ENCODE results near the gene FSD2. TPM values are rescaled to one million over a fixed set of nuclear protein-coding genes. Genes with fewer than 3 reads are reported as not detected.

Gene FSD2
- total RNA-seq, 1 donor from 2014 or later, result not detected

DNA sequence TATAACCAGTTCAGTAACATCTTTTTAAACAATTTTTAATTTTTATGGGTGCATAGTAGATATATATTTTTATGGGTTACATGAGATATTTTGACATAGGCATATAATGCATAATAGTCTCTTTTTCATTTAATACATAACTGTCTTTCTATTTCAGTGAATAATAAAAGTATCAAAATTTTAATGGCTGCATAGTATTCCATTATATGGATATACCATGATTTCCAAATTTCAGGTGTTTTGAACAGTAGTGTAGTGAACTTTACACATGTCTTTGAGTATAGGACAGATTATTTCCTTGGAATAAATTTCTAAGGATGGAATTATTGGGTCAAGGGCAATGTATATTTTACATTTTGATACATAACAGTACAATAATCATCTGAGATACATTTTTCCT is 14.3 kb upstream of the FSD2 start:
- Mint-ChIP-seq H3K27me3 (no peaks in the 10 kb centered on the region), H3K27ac (no peak overlapping the region), H3K4me3 (ENCODE audit: low read depth) (no peak overlapping the region), H3K4me1 (ENCODE audit: low read depth) (no peaks in the 10 kb centered on the region), H3K36me3 (ENCODE audit: insufficient read depth) (peaks cover 32% of the 10 kb centered on the region), H3K9me3 (ENCODE audit: low read depth) (no peaks in the 10 kb centered on the region)
- no peak for DNase-seq (ENCODE audit: low spot score, unreplicated experiment)
- TF ChIP-seq, protein P1, sequence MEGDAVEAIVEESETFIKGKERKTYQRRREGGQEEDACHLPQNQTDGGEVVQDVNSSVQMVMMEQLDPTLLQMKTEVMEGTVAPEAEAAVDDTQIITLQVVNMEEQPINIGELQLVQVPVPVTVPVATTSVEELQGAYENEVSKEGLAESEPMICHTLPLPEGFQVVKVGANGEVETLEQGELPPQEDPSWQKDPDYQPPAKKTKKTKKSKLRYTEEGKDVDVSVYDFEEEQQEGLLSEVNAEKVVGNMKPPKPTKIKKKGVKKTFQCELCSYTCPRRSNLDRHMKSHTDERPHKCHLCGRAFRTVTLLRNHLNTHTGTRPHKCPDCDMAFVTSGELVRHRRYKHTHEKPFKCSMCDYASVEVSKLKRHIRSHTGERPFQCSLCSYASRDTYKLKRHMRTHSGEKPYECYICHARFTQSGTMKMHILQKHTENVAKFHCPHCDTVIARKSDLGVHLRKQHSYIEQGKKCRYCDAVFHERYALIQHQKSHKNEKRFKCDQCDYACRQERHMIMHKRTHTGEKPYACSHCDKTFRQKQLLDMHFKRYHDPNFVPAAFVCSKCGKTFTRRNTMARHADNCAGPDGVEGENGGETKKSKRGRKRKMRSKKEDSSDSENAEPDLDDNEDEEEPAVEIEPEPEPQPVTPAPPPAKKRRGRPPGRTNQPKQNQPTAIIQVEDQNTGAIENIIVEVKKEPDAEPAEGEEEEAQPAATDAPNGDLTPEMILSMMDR (IDR thresholded peaks at IDR 0.05; ENCODE audit: unreplicated experiment), result no peak

DNA sequence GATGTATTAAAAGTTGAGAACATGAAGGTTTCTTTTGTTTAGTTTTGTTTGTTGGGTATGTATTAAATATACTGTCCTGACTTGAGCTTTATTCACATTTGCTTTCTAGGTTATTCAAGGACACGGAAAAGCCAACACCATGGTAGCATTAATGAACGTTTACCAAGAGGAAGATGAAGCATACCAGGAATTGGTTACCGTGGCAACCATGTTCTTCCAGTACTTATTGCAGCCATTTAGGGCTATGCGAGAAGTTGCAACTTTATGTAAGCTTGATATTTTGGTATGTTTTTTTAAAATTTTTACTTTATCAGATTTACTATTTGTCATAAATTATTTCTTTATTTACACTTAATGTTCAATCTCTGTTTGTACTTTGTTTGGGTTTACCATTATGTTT is 7.1 kb upstream of the FSD2 start:
- TF ChIP-seq, protein P1 (IDR thresholded peaks at IDR 0.05; ENCODE audit: unreplicated experiment), result no peak
- Mint-ChIP-seq H3K36me3 (ENCODE audit: insufficient read depth) (peaks cover 11% of the 10 kb centered on the region), H3K27me3 (no peaks in the 10 kb centered on the region), H3K4me1 (ENCODE audit: low read depth) (peaks cover 14% of the 10 kb centered on the region), H3K27ac (no peak overlapping the region), H3K4me3 (ENCODE audit: low read depth) (no peak overlapping the region), H3K9me3 (ENCODE audit: low read depth) (no peaks in the 10 kb centered on the region)
- no peak for DNase-seq (ENCODE audit: low spot score, unreplicated experiment)

DNA sequence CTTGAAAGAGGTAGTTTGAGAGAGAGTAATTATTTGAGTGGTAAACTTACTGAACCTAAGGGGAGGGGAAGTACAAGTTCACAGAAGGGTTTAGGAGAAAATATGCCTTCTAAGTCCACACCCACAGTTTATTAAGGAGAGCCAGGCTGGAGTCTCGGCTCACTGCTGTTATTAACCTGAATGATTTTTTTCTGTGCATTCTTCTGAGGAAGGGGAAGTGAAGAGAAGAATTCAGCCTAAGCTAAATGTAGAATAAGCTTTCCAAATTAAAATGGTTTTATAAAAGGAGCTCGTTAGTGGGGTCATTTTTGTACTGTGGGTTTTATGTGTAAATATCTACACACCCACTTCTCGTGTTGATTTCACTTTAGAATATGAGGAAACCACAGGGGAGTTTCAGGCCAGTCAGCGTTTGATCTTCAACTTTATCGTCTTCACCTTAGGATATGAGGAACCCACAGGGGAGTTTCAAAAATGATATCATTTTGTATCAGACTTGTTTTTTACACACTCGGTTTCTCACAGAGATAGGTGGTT is 5.1 kb upstream of the FSD2 start:
- Mint-ChIP-seq H3K27ac (peak overlapping the region; percentile 95), H3K9me3 (ENCODE audit: low read depth) (no peaks in the 10 kb centered on the region), H3K4me3 (ENCODE audit: low read depth) (peak overlapping the region; percentile 83), H3K36me3 (ENCODE audit: insufficient read depth) (peaks cover 2% of the 10 kb centered on the region), H3K27me3 (no peaks in the 10 kb centered on the region), H3K4me1 (ENCODE audit: low read depth) (peaks cover 14% of the 10 kb centered on the region)
- DNase-seq (ENCODE audit: low spot score, unreplicated experiment), result no peak
- TF ChIP-seq, protein P1 (IDR thresholded peaks at IDR 0.05; ENCODE audit: unreplicated experiment), result no peak

- Mint-ChIP-seq H3K4me1 (ENCODE audit: low read depth) (peaks cover 14% of the 10 kb centered on the region), H3K27me3 (no peaks in the 10 kb centered on the region), H3K9me3 (ENCODE audit: low read depth) (no peaks in the 10 kb centered on the region), H3K4me3 (ENCODE audit: low read depth) (peak overlapping the region; percentile 83), H3K27ac (peak overlapping the region; percentile 95), H3K36me3 (ENCODE audit: insufficient read depth) (peaks cover 2% of the 10 kb centered on the region)
- TF ChIP-seq, protein P1 (IDR thresholded peaks at IDR 0.05; ENCODE audit: unreplicated experiment), result no peak
- DNase-seq (ENCODE audit: low spot score, unreplicated experiment), result peak; percentile 51
Measured at GRCh38 chr15:82810061-82810889, 4.4 kb upstream of the FSD2 start.

- no peaks in the 10 kb centered on the region for H3K27me3 Mint-ChIP-seq
Measured at GRCh38 chr15:82809308-82810060, 3.6 kb upstream of the FSD2 start, which contains the start of gene WHAMM. Gene WHAMM (plus strand): TSS chr15:82809628. CDS start chr15:82809727, 99 bp downstream.

More at GRCh38 chr15:82809308-82810060, 3.6 kb upstream of the FSD2 start, which contains the start of gene WHAMM:
- Mint-ChIP-seq H3K9me3 (ENCODE audit: low read depth) (no peaks in the 10 kb centered on the region), H3K4me3 (ENCODE audit: low read depth) (peak within 1 kb of the TSS; percentile 83), H3K4me1 (ENCODE audit: low read depth) (peaks cover 14% of the 10 kb centered on the region), H3K36me3 (ENCODE audit: insufficient read depth) (peaks cover 2% of the 10 kb centered on the region), H3K27ac (peak within 1 kb of the TSS; percentile 95)
- TF ChIP-seq, protein P1 (IDR thresholded peaks at IDR 0.05; ENCODE audit: unreplicated experiment), result peak; percentile 32
- DNase-seq (ENCODE audit: low spot score, unreplicated experiment), result peak; percentile 88
